Activated T-cell treated with anti-CD3 and anti-CD28 coated beads, Interleukin-2, amount 50 U/mL, for 4 hours (primary cell): Measurements from ENCODE around the gene BCAN. TPM values are rescaled to one million over a fixed set of nuclear protein-coding genes. Genes with fewer than 3 reads are reported as not detected.
"Not testable (repeated sequence)": the region's sequence is repeated elsewhere in the genome, so short reads cannot be mapped to it uniquely, and the experiment has no call there.

ENCODE experiments used
- ATAC-seq, 2 donors: fragments of 200-7000 bp; cut with Tn5 transposase; one replicate each; pipeline ENCODE4 v1.10.0; 2021
- DNase-seq: peaks from one replicate; pipeline ENCODE4 v3.0.0-alpha.2; 2020
- H3K27me3 Mint-ChIP-seq: one replicate; pipeline ENCODE4 v1.8.0; 2021; ENCODE audit warnings: low read depth, mixed read lengths
- H3K36me3 Mint-ChIP-seq: one replicate; pipeline ENCODE4 v1.8.0; 2022; ENCODE audit warnings: mixed read lengths; ENCODE audit not compliant: insufficient read depth
- H3K4me1 Mint-ChIP-seq: one replicate; pipeline ENCODE4 v1.8.0; 2021; ENCODE audit warnings: low read depth, mixed read lengths
- H3K4me3 Mint-ChIP-seq: one replicate; pipeline ENCODE4 v1.8.0; 2021; ENCODE audit warnings: mild to moderate bottlenecking, moderate library complexity, mixed read lengths
- H3K9me3 Mint-ChIP-seq: one replicate; pipeline ENCODE4 v1.8.0; 2021; ENCODE audit warnings: mixed read lengths
- total RNA-seq, 3 donors: library from RNA; stranded (reverse); gene quantifications; one replicate each; pipeline ENCODE4 v1.2.1, GENCODE V29; 2021

BCAN gene
- total RNA-seq, 3 donors from 2014 or later: not detected

GRCh38 chr1:156601892-156602291 lies 40.0 kb upstream of the BCAN start:
- ATAC-seq (peak in 1 of 2 donors; percentile 2), DNase-seq (no peak)
- Mint-ChIP-seq H3K27me3 (no peaks in the 10 kb centered on the region), H3K4me1 (peaks cover 35% of the 10 kb centered on the region), H3K9me3 (no peaks in the 10 kb centered on the region), H3K4me3 (peak overlapping the region; percentile 96), H3K36me3 (peaks cover 22% of the 10 kb centered on the region)

GRCh38 chr1:156602557-156602993 lies 39.3 kb upstream of the BCAN start:
- no peaks in the 10 kb centered on the region for H3K27me3 Mint-ChIP-seq
- peaks cover 35% of the 10 kb centered on the region for H3K4me1 Mint-ChIP-seq
- ATAC-seq: no peak
- H3K36me3 Mint-ChIP-seq: peaks cover 17% of the 10 kb centered on the region
- H3K4me3 Mint-ChIP-seq: peak overlapping the region; percentile 62
- no peaks in the 10 kb centered on the region for H3K9me3 Mint-ChIP-seq
- DNase-seq: no peak

GRCh38 chr1:156607344-156607743 lies 34.6 kb upstream of the BCAN start:
- H3K9me3 Mint-ChIP-seq, DNase-seq, ATAC-seq, H3K36me3 Mint-ChIP-seq, H3K4me3 Mint-ChIP-seq: not testable (repeated sequence)
- H3K27me3 Mint-ChIP-seq: peaks cover 11% of the 10 kb centered on the region
- H3K4me1 Mint-ChIP-seq: peaks cover 18% of the 10 kb centered on the region

- Mint-ChIP-seq H3K4me1 (peaks cover 11% of the 10 kb centered on the region), H3K27me3 (peaks cover 17% of the 10 kb centered on the region), H3K9me3 (no peaks in the 10 kb centered on the region), H3K4me3 (no peak overlapping the region), H3K36me3 (no peaks in the 10 kb centered on the region)
- DNase-seq (peak; percentile 49), ATAC-seq (peak; percentile 96 to 97)
These were observed 33.8 kb upstream of the BCAN start for GRCh38 chr1:156608036-156608674.

- H3K4me3 Mint-ChIP-seq: no peak overlapping the region
- H3K4me1 Mint-ChIP-seq: peaks cover 11% of the 10 kb centered on the region
- ATAC-seq: peak; percentile 86 to 89
- H3K9me3 Mint-ChIP-seq: no peaks in the 10 kb centered on the region
- peak; percentile 58 for DNase-seq
- no peaks in the 10 kb centered on the region for H3K36me3 Mint-ChIP-seq
- H3K27me3 Mint-ChIP-seq: peaks cover 17% of the 10 kb centered on the region
These were observed 32.9 kb upstream of the BCAN start for GRCh38 chr1:156608981-156609380.

- H3K9me3 Mint-ChIP-seq, DNase-seq, ATAC-seq, H3K4me3 Mint-ChIP-seq, H3K36me3 Mint-ChIP-seq: not testable (repeated sequence)
- H3K27me3 Mint-ChIP-seq: peaks cover 19% of the 10 kb centered on the region
- peaks cover 11% of the 10 kb centered on the region for H3K4me1 Mint-ChIP-seq
These were observed 31.8 kb upstream of the BCAN start for GRCh38 chr1:156610072-156610471.

GRCh38 chr1:156612666-156613065 lies 29.3 kb upstream of the BCAN start:
- H3K9me3 Mint-ChIP-seq: no peaks in the 10 kb centered on the region
- peaks cover 33% of the 10 kb centered on the region for H3K27me3 Mint-ChIP-seq
- DNase-seq: no peak
- no peaks in the 10 kb centered on the region for H3K36me3 Mint-ChIP-seq
- no peak for ATAC-seq
- peaks cover 11% of the 10 kb centered on the region for H3K4me1 Mint-ChIP-seq
- no peak overlapping the region for H3K4me3 Mint-ChIP-seq

GRCh38 chr1:156615946-156616345 lies 26.0 kb upstream of the BCAN start:
- H3K27me3 Mint-ChIP-seq: peaks cover 53% of the 10 kb centered on the region

GRCh38 chr1:156616463-156616862 lies 25.5 kb upstream of the BCAN start:
- Mint-ChIP-seq H3K36me3 (no peaks in the 10 kb centered on the region), H3K9me3 (no peaks in the 10 kb centered on the region), H3K27me3 (peaks cover 54% of the 10 kb centered on the region), H3K4me1 (no peaks in the 10 kb centered on the region), H3K4me3 (no peak overlapping the region)
- ATAC-seq: no peak
- DNase-seq: no peak

More at GRCh38 chr1:156615946-156616345, 26.0 kb upstream of the BCAN start:
- H3K9me3 Mint-ChIP-seq: no peaks in the 10 kb centered on the region
- H3K4me1 Mint-ChIP-seq: no peaks in the 10 kb centered on the region
- H3K36me3 Mint-ChIP-seq: no peaks in the 10 kb centered on the region
- ATAC-seq (no peak), DNase-seq (no peak)
- no peak overlapping the region for H3K4me3 Mint-ChIP-seq

GRCh38 chr1:156618853-156619581 lies 22.9 kb upstream of the BCAN start, which contains the start of gene HAPLN2:
Gene HAPLN2 (plus strand): TSS chr1:156619415. CDS start chr1:156623491, 4,076 bp downstream.
- no peak within 1 kb of the TSS for H3K4me3 Mint-ChIP-seq
- no peaks in the 10 kb centered on the region for H3K36me3 Mint-ChIP-seq
- H3K9me3 Mint-ChIP-seq: no peaks in the 10 kb centered on the region
- H3K4me1 Mint-ChIP-seq: no peaks in the 10 kb centered on the region
- DNase-seq (no peak), ATAC-seq (no peak)
- peaks cover 59% of the 10 kb centered on the region for H3K27me3 Mint-ChIP-seq

- Mint-ChIP-seq H3K4me3 (no peak overlapping the region), H3K27me3 (peaks cover 60% of the 10 kb centered on the region), H3K36me3 (no peaks in the 10 kb centered on the region), H3K4me1 (peaks cover 2% of the 10 kb centered on the region), H3K9me3 (no peaks in the 10 kb centered on the region)
- no peak for DNase-seq
- ATAC-seq: no peak
These were observed 22.3 kb upstream of the BCAN start for GRCh38 chr1:156619582-156619955.

- ATAC-seq (no peak), DNase-seq (no peak)
- no peaks in the 10 kb centered on the region for H3K9me3 Mint-ChIP-seq
- H3K4me3 Mint-ChIP-seq: peak overlapping the region; percentile 55
- H3K27me3 Mint-ChIP-seq: peaks cover 59% of the 10 kb centered on the region
- peaks cover 8% of the 10 kb centered on the region for H3K4me1 Mint-ChIP-seq
- H3K36me3 Mint-ChIP-seq: no peaks in the 10 kb centered on the region
These were observed 19.2 kb upstream of the BCAN start for GRCh38 chr1:156622581-156623297.

- Mint-ChIP-seq H3K36me3 (no peaks in the 10 kb centered on the region), H3K9me3 (no peaks in the 10 kb centered on the region), H3K4me3 (peak overlapping the region; percentile 50), H3K27me3 (peaks cover 56% of the 10 kb centered on the region), H3K4me1 (peaks cover 8% of the 10 kb centered on the region)
- no peak for DNase-seq
- ATAC-seq: peak; percentile 67
These were observed 17.7 kb upstream of the BCAN start for GRCh38 chr1:156623946-156624813.
